Thyroid gland (tissue), 4 donors: ENCODE results near the gene TMEM143.

Experiments used
- CTCF ChIP-seq, 6 experiments: fragments of 200-600 bp in 3 of 6; fragments of 450-650 bp in 3 of 6; sonication (generic) in 3 of 6; IDR thresholded peaks; one replicate each; pipeline ENCODE4 v1.5.1; 2016 to 2019; ENCODE audit warnings: antibody characterized with exemption in 6 of 6, mild to moderate bottlenecking in 2 of 6, inconsistent platforms in 1 of 6, moderate library complexity in 1 of 6
- POLR2A ChIP-seq, 2 donors: fragments of 450-650 bp; IDR thresholded peaks; one replicate each; pipeline ENCODE4 v1.6.1; 2017; ENCODE audit warnings: antibody characterized with exemption in 2 of 2, mild to moderate bottlenecking in 2 of 2, moderate library complexity in 1 of 2

GRCh38 chr19:48321372-48321621, 42.4 kb downstream of the TMEM143 start:
- no peak for TF ChIP-seq CTCF (IDR thresholded peaks at IDR 0.05)
- TF ChIP-seq POLR2A (IDR thresholded peaks at IDR 0.05) = no peak
